IMR-90 (cell line): ENCODE data around the gene ZMIZ1. TPM values are rescaled to one million over a fixed set of nuclear protein-coding genes. Genes with fewer than 3 reads are reported as not detected.

Source experiments
- ATAC-seq: fragments of 200-7000 bp; cut with Tn5 transposase; 2 replicates; pipeline ENCODE4 v1.9.1; 2020; ENCODE audit warnings: low read depth, mild to moderate bottlenecking, moderate library complexity
- BruUV-seq: library from RNA; stranded (reverse); fragments of 400-500 nt; replicated peaks from 2 replicates; lab custom pipeline; 2021; lab: Mats Ljungman, UMichigan
- CTCF ChIA-PET: fragments of 300-600 bp; formaldehyde crosslinking; extraction: SDS; loops from one replicate; lab custom pipeline; 2021; ENCODE audit warnings: antibody characterized with exemption; lab: Yijun Ruan, JAX
- POLR2A ChIA-PET: fragments of 300-600 bp; sonication (Branson Sonifier 250); formaldehyde crosslinking; loops from one replicate; lab custom pipeline; 2022; ENCODE audit warnings: antibody characterized with exemption; ENCODE audit not compliant: unreplicated experiment; lab: Charles Lee
- DNase-seq: peaks from one replicate; pipeline ENCODE4 v3.0.0; 2013
- H2AFZ ChIP-seq: replicated peaks from 2 replicates; pipeline ENCODE3; 2013; ENCODE audit warnings: low read length, mild to moderate bottlenecking; ENCODE audit not compliant: poor library complexity
- H2AK5ac ChIP-seq: 2 replicates; pipeline ENCODE4 v1.6.1; 2013; ENCODE audit warnings: low read depth, low read length, inconsistent platforms
- H2AK9ac ChIP-seq: replicated peaks from 2 replicates; pipeline ENCODE3; 2013; ENCODE audit warnings: mild to moderate bottlenecking, low read depth, low read length, moderate library complexity; ENCODE audit not compliant: poor library complexity
- H2BK120ac ChIP-seq: 2 replicates; pipeline ENCODE4 v1.6.1; 2013; ENCODE audit warnings: low read depth, low read length, inconsistent platforms
- H2BK15ac ChIP-seq: 3 replicates; pipeline ENCODE4 v1.6.1; 2013; ENCODE audit warnings: low read depth, low read length, inconsistent platforms
- H2BK20ac ChIP-seq: 2 replicates; pipeline ENCODE4 v1.6.1; 2013; ENCODE audit warnings: low read depth, mild to moderate bottlenecking, inconsistent platforms, low read length, moderate library complexity
- H2BK5ac ChIP-seq: 2 replicates; pipeline ENCODE4 v1.6.1; 2013; ENCODE audit warnings: mild to moderate bottlenecking, low read depth, low read length, inconsistent platforms; ENCODE audit not compliant: poor library complexity, severe bottlenecking
- H3K14ac ChIP-seq: replicated peaks from 2 replicates; pipeline ENCODE4 v1.6.1; 2013; ENCODE audit warnings: low read depth, low read length, inconsistent platforms
- H3K18ac ChIP-seq: 2 replicates; pipeline ENCODE4 v1.6.1; 2013; ENCODE audit warnings: low read depth, low read length, control low read depth
- H3K23ac ChIP-seq: 2 replicates; pipeline ENCODE4 v1.6.1; 2013; ENCODE audit warnings: low read depth, low read length, inconsistent platforms
- H3K27ac ChIP-seq: 2 replicates; pipeline ENCODE4 v1.5.1; 2013; ENCODE audit warnings: mild to moderate bottlenecking, control low read depth, low read length; ENCODE audit not compliant: insufficient read depth
- H3K27me3 ChIP-seq: 2 replicates; pipeline ENCODE4 v1.6.1; 2013; ENCODE audit warnings: low read length; ENCODE audit not compliant: control insufficient read depth, insufficient read depth
- H3K36me3 ChIP-seq: 2 replicates; pipeline ENCODE4 v1.6.1; 2013; ENCODE audit warnings: low read length, mixed read lengths; ENCODE audit not compliant: control insufficient read depth, insufficient read depth
- H3K4ac ChIP-seq: 2 replicates; pipeline ENCODE4 v1.6.1; 2013; ENCODE audit warnings: low read depth, low read length, inconsistent platforms
- H3K4me1 ChIP-seq: 2 replicates; pipeline ENCODE4 v1.6.1; 2013; ENCODE audit warnings: low read length, mixed read lengths; ENCODE audit not compliant: control insufficient read depth, insufficient read depth
- H3K4me2 ChIP-seq: 2 replicates; pipeline ENCODE4 v1.6.1; 2013; ENCODE audit warnings: low read depth, mild to moderate bottlenecking, control low read depth, low read length, moderate library complexity
- H3K4me3 ChIP-seq: 2 replicates; pipeline ENCODE4 v1.5.1; 2013; ENCODE audit warnings: low read depth, mild to moderate bottlenecking, control low read depth, low read length, moderate library complexity; ENCODE audit not compliant: insufficient read depth
- H3K56ac ChIP-seq: 2 replicates; pipeline ENCODE4 v1.6.1; 2013; ENCODE audit warnings: low read length, inconsistent platforms; ENCODE audit not compliant: insufficient read depth; ENCODE audit errors: extremely low read depth
- H3K79me1 ChIP-seq, 2 experiments: 2 replicates each; pipeline ENCODE4 v1.6.1; 2013; ENCODE audit warnings: low read length in 2 of 2, inconsistent platforms in 1 of 2, low read depth in 1 of 2
- H3K9ac ChIP-seq: 2 replicates; pipeline ENCODE4 v1.6.1; 2013; ENCODE audit warnings: low read depth, low read length, control low read depth
- H3K9me1 ChIP-seq: 2 replicates; pipeline ENCODE4 v1.6.1; 2013; ENCODE audit warnings: low read length, inconsistent platforms; ENCODE audit not compliant: insufficient read depth
- H3K9me3 ChIP-seq: 2 replicates; pipeline ENCODE4 v1.6.1; 2013; ENCODE audit warnings: low read length; ENCODE audit not compliant: control insufficient read depth, insufficient read depth
- H4K20me1 ChIP-seq: 2 replicates; pipeline ENCODE4 v1.6.1; 2013; ENCODE audit warnings: low read length, inconsistent platforms; ENCODE audit not compliant: insufficient read depth
- H4K5ac ChIP-seq: 2 replicates; pipeline ENCODE4 v1.6.1; 2013; ENCODE audit warnings: mild to moderate bottlenecking, low read depth, low read length, control low read depth
- H4K8ac ChIP-seq, 2 experiments: 2 replicates each; pipeline ENCODE4 v1.6.1; 2013; ENCODE audit warnings: low read depth in 2 of 2, low read length in 2 of 2, control low read depth in 1 of 2, inconsistent platforms in 1 of 2
- H4K91ac ChIP-seq: 2 replicates; pipeline ENCODE4 v1.6.1; 2013; ENCODE audit warnings: low read depth, low read length, inconsistent platforms; ENCODE audit not compliant: insufficient read depth
- CHD1 ChIP-seq: IDR thresholded peaks from 2 replicates; pipeline ENCODE4 v1.6.1; 2012; ENCODE audit warnings: low read depth, low read length, improper control_type of control experiment
- MAFK ChIP-seq: IDR thresholded peaks from 2 replicates; pipeline ENCODE4 v1.6.1; 2012; ENCODE audit warnings: low read depth, low read length, improper control_type of control experiment
- MXI1 ChIP-seq: IDR thresholded peaks from 2 replicates; pipeline ENCODE4 v1.6.1; 2012; ENCODE audit warnings: low read depth, mild to moderate bottlenecking, low read length, moderate library complexity, borderline replicate concordance
- POLR2A ChIP-seq: IDR thresholded peaks from 2 replicates; pipeline ENCODE4 v1.6.1; 2012; ENCODE audit warnings: mild to moderate bottlenecking, low read depth, low read length
- RAD21 ChIP-seq: IDR thresholded peaks from 2 replicates; pipeline ENCODE4 v1.6.1; 2012; ENCODE audit warnings: low read length, improper control_type of control experiment
- RCOR1 ChIP-seq: IDR thresholded peaks from 2 replicates; pipeline ENCODE4 v1.6.1; 2012; ENCODE audit warnings: mild to moderate bottlenecking, low read length, improper control_type of control experiment; ENCODE audit not compliant: insufficient replicate concordance
- SMC3 ChIP-seq: fragments of 150-350 bp; IDR thresholded peaks from 2 replicates; pipeline ENCODE4 v1.6.1; 2016; ENCODE audit warnings: low read depth, mild to moderate bottlenecking, antibody characterized with exemption, low read length, moderate library complexity
- USF2 ChIP-seq: fragments of 150-350 bp; IDR thresholded peaks from 2 replicates; pipeline ENCODE4 v1.6.1; 2017; ENCODE audit warnings: mild to moderate bottlenecking, antibody characterized with exemption, low read length, low read depth
- WGBS, 2 experiments: methylation state at CpG; one replicate each; pipeline versions ENCODE4 v1.1.5 to v1.1.7; 2013; ENCODE audit warnings: missing lambda C conversion rate in 2 of 2; ENCODE audit not compliant: insufficient read length in 1 of 2; ENCODE audit errors: extremely low coverage in 2 of 2; 5-methylcytosine and 5-hydroxymethylcytosine counted together
- dilution Hi-C: fragments of 300-500 bp; cut with HindIII; formaldehyde crosslinking; loops from one replicate; pipeline ENCODE4 v1.14.3; 2018; ENCODE audit warnings: low sequenced_read_pairs; ENCODE audit not compliant: unreplicated experiment
- in situ Hi-C: fragments of 300-500 bp; cut with MboI; formaldehyde crosslinking; loops from 3 replicates; pipeline ENCODE4 v1.14.3; 2019; ENCODE audit warnings: low sequenced_read_pairs, inconsistent platforms, mixed read lengths
- intact Hi-C: fragments of 100-400 bp; cut with micrococcal nuclease; formaldehyde crosslinking; loops from 2 replicates; pipeline ENCODE4 v1.10.0; 2022
- polyA plus RNA-seq, 3 experiments: library from polyadenylated mRNA; depleted of rRNA; stranded (reverse); fragments of >200 nt; gene quantifications; 2 replicates each; pipeline ENCODE4 v1.2.3, GENCODE V29; 2012; ENCODE audit warnings: low replicate concordance in 1 of 3
- total RNA-seq: library from RNA; depleted of rRNA; stranded (reverse); fragments of >200 nt; gene quantifications from 2 replicates; pipeline ENCODE4 v1.2.3, GENCODE V29; 2012
- TF ChIP-seq, protein P1 (sequence below): fragments of 150-350 bp; IDR thresholded peaks from 2 replicates; pipeline ENCODE4 v1.6.1; 2016; ENCODE audit warnings: low read depth, mild to moderate bottlenecking, low read length, moderate library complexity, borderline replicate concordance

ZMIZ1 gene
- total and polyA plus RNA-seq, 2 of the 4 experiments (the other 2 are of a cell fraction): 6.6 to 48.7 TPM

GRCh38 chr10:79285315-79286197, 216.8 kb downstream of the ZMIZ1 start:
- dilution Hi-C loops: no loop called here
- H4K20me1 ChIP-seq: peaks cover 84% of the 10 kb centered on the region
- no peak overlapping the region for H3K4ac ChIP-seq
- H4K8ac ChIP-seq: no peak overlapping the region
- no peak overlapping the region for H2AK5ac ChIP-seq
- H2BK5ac ChIP-seq: no peak overlapping the region
- peak overlapping the region; percentile 44 for H2AK9ac ChIP-seq
- 76% methylated on average over 4 of the region's 13 CpGs; no CpG with 5 or more reads in 1 of the 2 experiments for WGBS, 2 experiments
- no peak overlapping the region for H3K4me3 ChIP-seq
- no peak overlapping the region for H3K27ac ChIP-seq
- H3K27me3 ChIP-seq: no peaks in the 10 kb centered on the region
- H3K36me3 ChIP-seq: peaks cover 77% of the 10 kb centered on the region
- H3K23ac ChIP-seq: no peak overlapping the region
- no peak overlapping the region for H3K14ac ChIP-seq
- in situ Hi-C loops: no loop called here
- TF ChIP-seq USF2: no peak
- TF ChIP-seq MXI1: no peak
- TF ChIP-seq CHD1: no peak
- TF ChIP-seq POLR2A: no peak
- no peak for TF ChIP-seq SMC3
- no peak for TF ChIP-seq RAD21
- no peak for TF ChIP-seq MAFK
- TF ChIP-seq RCOR1: no peak
- TF ChIP-seq, protein P1, sequence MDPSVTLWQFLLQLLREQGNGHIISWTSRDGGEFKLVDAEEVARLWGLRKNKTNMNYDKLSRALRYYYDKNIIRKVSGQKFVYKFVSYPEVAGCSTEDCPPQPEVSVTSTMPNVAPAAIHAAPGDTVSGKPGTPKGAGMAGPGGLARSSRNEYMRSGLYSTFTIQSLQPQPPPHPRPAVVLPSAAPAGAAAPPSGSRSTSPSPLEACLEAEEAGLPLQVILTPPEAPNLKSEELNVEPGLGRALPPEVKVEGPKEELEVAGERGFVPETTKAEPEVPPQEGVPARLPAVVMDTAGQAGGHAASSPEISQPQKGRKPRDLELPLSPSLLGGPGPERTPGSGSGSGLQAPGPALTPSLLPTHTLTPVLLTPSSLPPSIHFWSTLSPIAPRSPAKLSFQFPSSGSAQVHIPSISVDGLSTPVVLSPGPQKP: no peak
- ChIA-PET POLR2A (no interaction called here), CTCF (no interaction called here)
- intact Hi-C loops: no loop called here
- H3K79me1 ChIP-seq: peaks cover 59 to 97% of the 10 kb centered on the region in 2 experiments
- no peak for DNase-seq
- peaks cover 36% of the 10 kb centered on the region for H3K9me1 ChIP-seq
- H2BK20ac ChIP-seq: no peak overlapping the region
- H2BK15ac ChIP-seq: no peak overlapping the region
- peaks cover 14% of the 10 kb centered on the region for H3K4me1 ChIP-seq
- H4K5ac ChIP-seq: no peak overlapping the region
- no peak overlapping the region for H3K9ac ChIP-seq
- no peak overlapping the region for H3K4me2 ChIP-seq
- no peaks in the 10 kb centered on the region for H3K9me3 ChIP-seq
- no peak overlapping the region for H3K56ac ChIP-seq
- ATAC-seq: no peak
- no peak overlapping the region for H2BK120ac ChIP-seq
- BruUV-seq: no TSS peak
- no peak overlapping the region; the same call in 1 of the 2 replicates for H4K91ac ChIP-seq
- peak overlapping the region; percentile 7 for H2AFZ ChIP-seq
- no peak overlapping the region for H3K18ac ChIP-seq
